SK-N-SH (cell line): ENCODE measurements around the gene PPM1A.

Experiments
- EP300 ChIP-seq, 2 experiments: IDR thresholded peaks; 2 replicates each; pipeline versions ENCODE4 v1.4.0 to v1.6.1; 2012; ENCODE audit warnings: borderline replicate concordance in 1 of 2, low read depth in 1 of 2, low read length in 1 of 2
- EZH2phosphoT487 ChIP-seq: fragments of 200-600 bp; sonication (generic); IDR thresholded peaks from 2 replicates; pipeline ENCODE4 v1.6.1; 2017; ENCODE audit warnings: low read depth, mixed run types, mild to moderate bottlenecking, antibody characterized with exemption, moderate library complexity, borderline replicate concordance
- GABPA ChIP-seq: IDR thresholded peaks from 2 replicates; pipeline ENCODE4 v1.4.0; 2012; ENCODE audit warnings: low read depth, mild to moderate bottlenecking
- POLR2AphosphoS5 ChIP-seq: IDR thresholded peaks from 2 replicates; pipeline ENCODE4 v1.6.1; 2012; ENCODE audit warnings: low read depth, low read length
- RAD21 ChIP-seq: IDR thresholded peaks from 2 replicates; pipeline ENCODE4 v1.6.1; 2012; ENCODE audit warnings: mild to moderate bottlenecking, low read length
- REST ChIP-seq: IDR thresholded peaks from 2 replicates; pipeline ENCODE4 v1.6.1; 2012; ENCODE audit warnings: mild to moderate bottlenecking, low read depth, low read length, moderate library complexity
- TEAD4 ChIP-seq: IDR thresholded peaks from 2 replicates; pipeline ENCODE4 v1.4.0; 2012; ENCODE audit warnings: mild to moderate bottlenecking, borderline replicate concordance; ENCODE audit not compliant: insufficient read depth
- USF2 ChIP-seq: fragments of 150-350 bp; IDR thresholded peaks from 2 replicates; pipeline ENCODE4 v1.6.1; 2017; ENCODE audit warnings: antibody characterized with exemption, low read length, low read depth, borderline replicate concordance
- TF ChIP-seq, protein P1 (sequence below): fragments of 200-600 bp; sonication (generic); IDR thresholded peaks from 2 replicates; pipeline ENCODE4 v1.6.1; 2017; ENCODE audit warnings: antibody characterized with exemption, mild to moderate bottlenecking, moderate library complexity
- TF ChIP-seq, protein P2 (sequence below): IDR thresholded peaks from 2 replicates; pipeline ENCODE4 v1.4.0; 2012; ENCODE audit warnings: low read depth
- TF ChIP-seq, protein P3 (sequence below): IDR thresholded peaks from 2 replicates; pipeline ENCODE4 v1.4.0; 2012; ENCODE audit warnings: low read depth, borderline replicate concordance

DNA sequence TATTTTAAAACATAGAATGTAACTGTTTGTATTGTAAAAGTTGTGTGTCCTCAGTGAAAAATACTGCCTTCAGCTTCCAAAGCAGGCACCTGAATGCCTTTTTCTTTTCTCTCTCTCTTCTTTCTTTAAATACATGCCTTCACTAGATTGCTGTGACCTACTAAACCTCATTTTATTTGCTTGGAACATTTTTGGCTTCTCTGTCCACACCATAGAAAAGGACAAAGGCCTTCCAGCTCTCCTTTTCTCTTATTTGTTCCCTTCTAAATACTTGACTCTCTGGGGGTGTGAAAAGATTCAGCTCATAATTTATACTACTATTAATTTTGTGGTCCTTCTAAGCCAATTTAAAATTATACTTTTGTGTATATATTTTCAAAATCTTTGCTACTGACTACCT is 38.4 kb downstream of the PPM1A start:
- TF ChIP-seq, protein P1, sequence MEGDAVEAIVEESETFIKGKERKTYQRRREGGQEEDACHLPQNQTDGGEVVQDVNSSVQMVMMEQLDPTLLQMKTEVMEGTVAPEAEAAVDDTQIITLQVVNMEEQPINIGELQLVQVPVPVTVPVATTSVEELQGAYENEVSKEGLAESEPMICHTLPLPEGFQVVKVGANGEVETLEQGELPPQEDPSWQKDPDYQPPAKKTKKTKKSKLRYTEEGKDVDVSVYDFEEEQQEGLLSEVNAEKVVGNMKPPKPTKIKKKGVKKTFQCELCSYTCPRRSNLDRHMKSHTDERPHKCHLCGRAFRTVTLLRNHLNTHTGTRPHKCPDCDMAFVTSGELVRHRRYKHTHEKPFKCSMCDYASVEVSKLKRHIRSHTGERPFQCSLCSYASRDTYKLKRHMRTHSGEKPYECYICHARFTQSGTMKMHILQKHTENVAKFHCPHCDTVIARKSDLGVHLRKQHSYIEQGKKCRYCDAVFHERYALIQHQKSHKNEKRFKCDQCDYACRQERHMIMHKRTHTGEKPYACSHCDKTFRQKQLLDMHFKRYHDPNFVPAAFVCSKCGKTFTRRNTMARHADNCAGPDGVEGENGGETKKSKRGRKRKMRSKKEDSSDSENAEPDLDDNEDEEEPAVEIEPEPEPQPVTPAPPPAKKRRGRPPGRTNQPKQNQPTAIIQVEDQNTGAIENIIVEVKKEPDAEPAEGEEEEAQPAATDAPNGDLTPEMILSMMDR: no peak
- no peak for TF ChIP-seq POLR2AphosphoS5
- no peak for TF ChIP-seq USF2
- no peak for TF ChIP-seq TEAD4
- TF ChIP-seq GABPA: no peak
- TF ChIP-seq, protein P2, sequence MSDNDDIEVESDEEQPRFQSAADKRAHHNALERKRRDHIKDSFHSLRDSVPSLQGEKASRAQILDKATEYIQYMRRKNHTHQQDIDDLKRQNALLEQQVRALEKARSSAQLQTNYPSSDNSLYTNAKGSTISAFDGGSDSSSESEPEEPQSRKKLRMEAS: no peak
- no peak for TF ChIP-seq EP300 (IDR thresholded peaks at IDR 0.05; ENCODE audit: borderline replicate concordance in 1 of 2, low read depth in 1 of 2, low read length in 1 of 2)
- TF ChIP-seq, protein P3, sequence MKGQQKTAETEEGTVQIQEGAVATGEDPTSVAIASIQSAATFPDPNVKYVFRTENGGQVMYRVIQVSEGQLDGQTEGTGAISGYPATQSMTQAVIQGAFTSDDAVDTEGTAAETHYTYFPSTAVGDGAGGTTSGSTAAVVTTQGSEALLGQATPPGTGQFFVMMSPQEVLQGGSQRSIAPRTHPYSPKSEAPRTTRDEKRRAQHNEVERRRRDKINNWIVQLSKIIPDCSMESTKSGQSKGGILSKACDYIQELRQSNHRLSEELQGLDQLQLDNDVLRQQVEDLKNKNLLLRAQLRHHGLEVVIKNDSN: no peak
- no peak for TF ChIP-seq EZH2phosphoT487
- TF ChIP-seq RAD21: no peak
- no peak for TF ChIP-seq REST
